Thyroid gland (tissue), 4 donors: ENCODE measurements around the gene ELP5.

ENCODE experiments used
- POLR2A ChIP-seq, 2 donors: fragments of 450-650 bp; IDR thresholded peaks; one replicate each; pipeline ENCODE4 v1.6.1; 2017; ENCODE audit warnings: antibody characterized with exemption in 2 of 2, mild to moderate bottlenecking in 2 of 2, moderate library complexity in 1 of 2
- TF ChIP-seq, protein P1 (sequence below), 6 experiments: fragments of 200-600 bp in 3 of 6; fragments of 450-650 bp in 3 of 6; sonication (generic) in 3 of 6; IDR thresholded peaks; one replicate each; pipeline ENCODE4 v1.5.1; 2016 to 2019; ENCODE audit warnings: antibody characterized with exemption in 6 of 6, mild to moderate bottlenecking in 2 of 6, inconsistent platforms in 1 of 6, moderate library complexity in 1 of 6

DNA sequence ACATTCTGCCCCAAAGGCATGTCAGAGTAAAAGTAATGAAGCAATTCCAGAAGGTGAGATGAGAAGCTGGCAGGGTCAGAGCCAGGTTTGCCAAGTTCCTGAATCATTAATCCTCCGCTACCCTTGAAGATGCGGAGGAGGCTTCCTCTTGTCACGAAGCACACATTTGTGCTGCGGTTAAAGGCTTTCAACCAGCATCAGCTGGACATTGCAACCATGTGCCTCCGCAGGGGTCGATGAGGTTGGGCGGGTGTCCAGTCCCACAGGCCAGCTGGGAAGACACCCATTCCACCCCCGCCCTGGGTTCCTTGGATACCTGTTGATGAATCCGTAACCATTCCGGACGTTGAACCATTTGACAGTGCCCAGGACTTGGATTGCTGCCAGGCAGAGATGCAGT lies 41.1 kb downstream of the ELP5 start:
- no peak for TF ChIP-seq POLR2A (IDR thresholded peaks at IDR 0.05)
- TF ChIP-seq, protein P1, sequence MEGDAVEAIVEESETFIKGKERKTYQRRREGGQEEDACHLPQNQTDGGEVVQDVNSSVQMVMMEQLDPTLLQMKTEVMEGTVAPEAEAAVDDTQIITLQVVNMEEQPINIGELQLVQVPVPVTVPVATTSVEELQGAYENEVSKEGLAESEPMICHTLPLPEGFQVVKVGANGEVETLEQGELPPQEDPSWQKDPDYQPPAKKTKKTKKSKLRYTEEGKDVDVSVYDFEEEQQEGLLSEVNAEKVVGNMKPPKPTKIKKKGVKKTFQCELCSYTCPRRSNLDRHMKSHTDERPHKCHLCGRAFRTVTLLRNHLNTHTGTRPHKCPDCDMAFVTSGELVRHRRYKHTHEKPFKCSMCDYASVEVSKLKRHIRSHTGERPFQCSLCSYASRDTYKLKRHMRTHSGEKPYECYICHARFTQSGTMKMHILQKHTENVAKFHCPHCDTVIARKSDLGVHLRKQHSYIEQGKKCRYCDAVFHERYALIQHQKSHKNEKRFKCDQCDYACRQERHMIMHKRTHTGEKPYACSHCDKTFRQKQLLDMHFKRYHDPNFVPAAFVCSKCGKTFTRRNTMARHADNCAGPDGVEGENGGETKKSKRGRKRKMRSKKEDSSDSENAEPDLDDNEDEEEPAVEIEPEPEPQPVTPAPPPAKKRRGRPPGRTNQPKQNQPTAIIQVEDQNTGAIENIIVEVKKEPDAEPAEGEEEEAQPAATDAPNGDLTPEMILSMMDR (IDR thresholded peaks at IDR 0.05), result no peak
